Inflammatory macrophage (primary cell): Measurements from ENCODE around the gene ZEB2.
A peak's percentile ranks its signal among the peaks of the same experiment; 100 is the strongest.

Experiments
- DNase-seq, 2 donors: peaks; one replicate each; pipeline ENCODE4 v3.0.0-alpha.2; 2020 to 2022

ZEB2 gene

GRCh38 chr2:144470334-144470733 lies 49.6 kb downstream of the ZEB2 start:
- no peak for DNase-seq

- no peak for DNase-seq
Measured at GRCh38 chr2:144469798-144470197, 50.1 kb downstream of the ZEB2 start.

GRCh38 chr2:144468823-144469595 lies 50.9 kb downstream of the ZEB2 start:
- DNase-seq = no peak

- DNase-seq = no peak
Measured at GRCh38 chr2:144467502-144468137, 52.3 kb downstream of the ZEB2 start.

GRCh38 chr2:144466637-144467036 lies 53.3 kb downstream of the ZEB2 start:
- no peak for DNase-seq

GRCh38 chr2:144465749-144466148 lies 54.2 kb downstream of the ZEB2 start:
- no peak for DNase-seq

GRCh38 chr2:144464730-144465129 lies 55.2 kb downstream of the ZEB2 start:
- DNase-seq = no peak

- DNase-seq = no peak
Measured at GRCh38 chr2:144463266-144463665, 56.7 kb downstream of the ZEB2 start.

- DNase-seq = no peak
Measured at GRCh38 chr2:144462266-144462665, 57.7 kb downstream of the ZEB2 start.

GRCh38 chr2:144461308-144461766 lies 58.6 kb downstream of the ZEB2 start:
- peak; percentile 88 to 90 for DNase-seq

GRCh38 chr2:144460727-144461307 lies 59.1 kb downstream of the ZEB2 start:
- no peak for DNase-seq

GRCh38 chr2:144459937-144460336 lies 60.0 kb downstream of the ZEB2 start:
- peak; percentile 49 to 60 for DNase-seq

- DNase-seq = no peak
Measured at GRCh38 chr2:144459286-144459685, 60.6 kb downstream of the ZEB2 start.

- DNase-seq = no peak
Measured at GRCh38 chr2:144458541-144458940, 61.4 kb downstream of the ZEB2 start.

- DNase-seq = peak; percentile 77 to 78
Measured at GRCh38 chr2:144456680-144457079, 63.2 kb downstream of the ZEB2 start.

- DNase-seq = no peak
Measured at GRCh38 chr2:144455987-144456386, 63.9 kb downstream of the ZEB2 start.

- no peak for DNase-seq
Measured at GRCh38 chr2:144454466-144455287, 65.2 kb downstream of the ZEB2 start.

GRCh38 chr2:144453486-144454158 lies 66.3 kb downstream of the ZEB2 start:
- DNase-seq = no peak

GRCh38 chr2:144452989-144453336 lies 67.0 kb downstream of the ZEB2 start:
- DNase-seq = no peak

GRCh38 chr2:144452169-144452988 lies 67.5 kb downstream of the ZEB2 start:
- no peak for DNase-seq

GRCh38 chr2:144451443-144451842 lies 68.5 kb downstream of the ZEB2 start:
- DNase-seq = no peak

GRCh38 chr2:144449028-144449406 lies 70.9 kb downstream of the ZEB2 start:
- no peak for DNase-seq
